ENCODE results near the gene AHNAK2. TPM values are rescaled to one million over a fixed set of nuclear protein-coding genes. Genes with fewer than 3 reads are reported as not detected.
A peak's percentile ranks its signal among the peaks of the same experiment; 100 is the strongest.

Gene AHNAK2
- total RNA-seq, 6 experiments from 2014 or later, result 50.2 to 76.2 (median 73.7) TPM

DNA sequence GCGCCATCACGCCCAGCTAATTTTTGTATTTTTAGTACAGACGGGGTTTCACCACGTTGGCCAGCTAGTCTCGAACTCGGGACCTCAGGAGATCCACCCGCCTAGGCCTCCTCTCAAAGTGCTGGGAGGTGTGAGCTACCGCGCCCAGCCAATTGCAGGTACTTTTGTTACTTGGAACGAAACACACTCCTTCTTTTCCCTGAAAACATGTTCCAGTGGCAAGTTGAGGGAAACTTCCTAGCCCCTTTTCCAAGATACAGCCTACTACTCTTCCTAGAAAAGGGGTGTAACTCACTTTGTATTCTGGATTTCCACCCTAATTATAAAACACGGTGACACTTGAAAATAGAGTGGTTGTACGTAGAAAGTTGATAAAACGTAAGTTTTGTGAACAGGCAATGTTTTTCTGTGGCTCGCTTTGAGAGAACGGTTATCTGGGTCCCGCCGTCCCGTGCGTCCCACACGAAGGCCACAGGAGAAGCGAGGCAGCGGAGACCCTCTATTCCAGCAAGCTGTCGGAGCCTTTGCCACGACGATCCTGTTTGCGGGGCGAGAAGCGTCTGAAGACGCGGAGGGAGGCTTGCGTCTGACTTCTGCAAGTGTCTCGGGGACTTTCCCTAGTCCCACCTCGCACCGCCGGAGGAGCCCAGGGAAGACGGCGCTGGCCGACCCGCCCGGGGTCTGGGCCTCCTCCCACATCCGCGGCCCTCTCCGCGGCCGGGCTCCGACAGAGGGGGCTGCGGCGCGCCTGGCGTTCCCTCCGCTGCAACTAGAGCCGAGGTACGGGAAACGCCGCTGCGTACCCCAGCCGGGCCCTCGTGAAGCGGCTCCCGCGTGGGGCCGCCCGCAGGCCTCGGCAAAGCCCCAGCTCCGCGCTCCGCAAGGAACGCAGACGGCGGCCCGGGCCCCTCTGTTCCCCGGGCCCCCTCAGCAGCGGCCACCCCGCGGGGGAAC lies 42.0 kb upstream of the AHNAK2 start:
- Mint-ChIP-seq H3K9me3 (no peaks in the 10 kb centered on the region), H3K27ac (peak overlapping the region; percentile 86), H3K4me3 (peak overlapping the region; percentile 96), H3K36me3 (ENCODE audit: low read depth) (peaks cover 31% of the 10 kb centered on the region), H3K4me1 (ENCODE audit: low read depth) (peaks cover 75% of the 10 kb centered on the region), H3K27me3 (ENCODE audit: insufficient read depth) (peaks cover 2% of the 10 kb centered on the region)
- no peak for TF ChIP-seq CTCF (IDR thresholded peaks at IDR 0.05)
- DNase-seq, result no peak

DNA sequence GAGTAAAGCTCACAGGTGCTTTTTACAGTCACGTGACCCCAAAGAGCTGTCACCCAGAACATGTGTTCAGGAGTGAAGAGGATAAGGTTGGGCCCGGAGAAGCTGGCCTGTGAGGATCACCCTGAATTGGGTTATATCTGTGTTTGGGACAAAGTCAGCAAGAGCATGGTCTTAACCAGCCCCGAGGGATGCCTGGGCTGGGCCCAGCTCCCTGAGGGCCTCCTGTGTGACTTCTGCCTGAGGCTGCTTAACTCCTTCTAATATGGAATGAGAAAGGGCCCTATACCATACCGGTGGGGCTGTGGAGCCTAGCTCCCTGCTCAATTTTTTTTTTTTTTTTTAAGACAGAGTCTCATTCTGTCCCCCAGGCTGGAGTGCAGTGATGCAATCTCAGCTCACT lies 40.2 kb upstream of the AHNAK2 start:
- Mint-ChIP-seq H3K9me3 (no peaks in the 10 kb centered on the region), H3K27ac (no peak overlapping the region), H3K27me3 (ENCODE audit: insufficient read depth) (peaks cover 2% of the 10 kb centered on the region), H3K36me3 (ENCODE audit: low read depth) (peaks cover 31% of the 10 kb centered on the region), H3K4me3 (peak overlapping the region; percentile 96), H3K4me1 (ENCODE audit: low read depth) (peaks cover 79% of the 10 kb centered on the region)
- TF ChIP-seq CTCF (IDR thresholded peaks at IDR 0.05), result no peak
- DNase-seq, result no peak

GRCh38 chr14:105015905-105016304 lies 37.7 kb upstream of the AHNAK2 start:
- TF ChIP-seq CTCF (IDR thresholded peaks at IDR 0.05), result no peak
- H3K4me3 Mint-ChIP-seq, result no peak overlapping the region
- H3K4me1 Mint-ChIP-seq (ENCODE audit: low read depth), result peaks cover 66% of the 10 kb centered on the region
- H3K9me3 Mint-ChIP-seq, result no peaks in the 10 kb centered on the region
- peaks cover 2% of the 10 kb centered on the region for H3K27me3 Mint-ChIP-seq (ENCODE audit: insufficient read depth)
- DNase-seq, result no peak
- H3K27ac Mint-ChIP-seq, result peak overlapping the region; percentile 69
- H3K36me3 Mint-ChIP-seq (ENCODE audit: low read depth), result peaks cover 30% of the 10 kb centered on the region; the same call in 1 of the 2 replicates

DNA sequence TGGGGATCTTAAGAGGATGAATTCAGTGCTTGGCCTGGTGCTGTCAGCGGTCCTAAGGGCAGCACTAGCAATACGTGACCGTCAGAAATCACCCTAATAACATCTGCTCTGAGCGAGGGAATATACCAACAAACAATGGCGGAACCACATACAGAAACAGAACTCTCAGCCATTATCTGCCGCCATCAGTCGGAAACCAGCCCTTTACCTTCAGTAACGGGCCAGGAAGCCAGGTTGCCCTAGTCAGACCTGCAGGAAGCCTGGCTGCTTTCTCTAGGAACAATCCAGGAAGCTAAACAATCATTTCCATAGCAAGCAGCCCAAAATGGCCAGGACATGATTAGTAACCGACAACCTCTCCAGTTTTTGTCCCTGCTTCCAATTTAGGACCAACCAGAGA lies 37.1 kb upstream of the AHNAK2 start:
- peak overlapping the region; percentile 78 for H3K27ac Mint-ChIP-seq
- H3K4me3 Mint-ChIP-seq, result 0 out of 2 replicates have a peak overlapping the region, but pooled peaks have one; percentile 21
- TF ChIP-seq CTCF (IDR thresholded peaks at IDR 0.05), result no peak
- peaks cover 30% of the 10 kb centered on the region; the same call in 1 of the 2 replicates for H3K36me3 Mint-ChIP-seq (ENCODE audit: low read depth)
- peaks cover 66% of the 10 kb centered on the region for H3K4me1 Mint-ChIP-seq (ENCODE audit: low read depth)
- no peak for DNase-seq
- H3K27me3 Mint-ChIP-seq (ENCODE audit: insufficient read depth), result peaks cover 2% of the 10 kb centered on the region
- H3K9me3 Mint-ChIP-seq, result no peaks in the 10 kb centered on the region

DNA sequence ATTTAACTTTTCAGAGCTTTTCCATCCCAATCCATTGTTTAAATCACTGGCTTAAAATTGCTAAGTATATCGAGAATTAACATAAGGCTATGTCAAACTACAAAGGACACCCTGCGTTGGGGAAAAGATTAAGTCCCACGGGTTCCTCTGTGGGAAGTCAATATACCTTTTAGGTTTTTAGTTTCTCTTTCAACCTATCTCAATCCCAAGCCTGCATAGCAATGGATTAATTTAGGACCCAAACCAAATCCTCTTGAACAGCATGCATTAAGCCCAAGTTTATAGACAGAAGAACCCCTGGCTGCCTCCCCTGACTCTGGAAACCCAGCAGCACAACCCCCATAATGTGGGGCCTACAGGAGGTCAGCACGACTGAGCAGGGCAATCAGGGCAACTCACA lies 36.5 kb upstream of the AHNAK2 start:
- Mint-ChIP-seq H3K9me3 (no peaks in the 10 kb centered on the region), H3K4me3 (peak overlapping the region; percentile 21; the same call in 1 of the 2 replicates), H3K27me3 (ENCODE audit: insufficient read depth) (peaks cover 2% of the 10 kb centered on the region), H3K27ac (peak overlapping the region; percentile 78), H3K36me3 (ENCODE audit: low read depth) (peaks cover 28% of the 10 kb centered on the region; the same call in 1 of the 2 replicates), H3K4me1 (ENCODE audit: low read depth) (peaks cover 64% of the 10 kb centered on the region)
- no peak for TF ChIP-seq CTCF (IDR thresholded peaks at IDR 0.05)
- no peak for DNase-seq

Measured in HFFc6 (cell line).